Measurements from ENCODE around the gene MPPED2.
A peak's percentile ranks its signal among the peaks of the same experiment; 100 is the strongest.

MPPED2 gene

GRCh38 chr11:30412509-30412908 lies 173.6 kb downstream of the MPPED2 start:
- Histone ChIP-seq H3K36me3 (ENCODE audit: insufficient read depth, insufficient read length, low read length) (no peaks in the 10 kb centered on the region), H3K27me3 (ENCODE audit: insufficient read depth, insufficient read length) (peaks cover 31% of the 10 kb centered on the region), H3K9me3 (ENCODE audit: insufficient read depth, low read length) (no peaks in the 10 kb centered on the region), H3K9ac (ENCODE audit: insufficient read length, low read depth) (no peak overlapping the region), H3K4me3 (ENCODE audit: insufficient read length, low read depth) (no peak overlapping the region), H3K4me1 (ENCODE audit: insufficient read depth, insufficient read length) (peaks cover 2% of the 10 kb centered on the region)
- TF ChIP-seq SUZ12 (IDR thresholded peaks at IDR 0.05; ENCODE audit: extremely low read depth, insufficient read depth, insufficient read length) (no peak), ZNF274 (IDR thresholded peaks at IDR 0.05; ENCODE audit: low read depth, low read length) (no peak), YY1 (IDR thresholded peaks at IDR 0.05; ENCODE audit: insufficient read depth, insufficient read length) (no peak)
- DNase-seq (ENCODE audit: low read depth, low spot score) = no peak

- Histone ChIP-seq H3K4me1 (ENCODE audit: insufficient read depth, insufficient read length) (peaks cover 2% of the 10 kb centered on the region), H3K9me3 (ENCODE audit: insufficient read depth, low read length) (no peaks in the 10 kb centered on the region), H3K36me3 (ENCODE audit: insufficient read depth, insufficient read length, low read length) (no peaks in the 10 kb centered on the region), H3K9ac (ENCODE audit: insufficient read length, low read depth) (no peak overlapping the region), H3K27me3 (ENCODE audit: insufficient read depth, insufficient read length) (peaks cover 36% of the 10 kb centered on the region), H3K4me3 (ENCODE audit: insufficient read length, low read depth) (no peak overlapping the region)
- DNase-seq (ENCODE audit: low read depth, low spot score) = no peak
- TF ChIP-seq ZNF274 (IDR thresholded peaks at IDR 0.05; ENCODE audit: low read depth, low read length) (no peak), YY1 (IDR thresholded peaks at IDR 0.05; ENCODE audit: insufficient read depth, insufficient read length) (no peak), SUZ12 (IDR thresholded peaks at IDR 0.05; ENCODE audit: extremely low read depth, insufficient read depth, insufficient read length) (no peak)
Observed at GRCh38 chr11:30411383-30411782, 174.8 kb downstream of the MPPED2 start.

- H3K4me1 ChIP-seq (ENCODE audit: insufficient read depth, insufficient read length) = peaks cover 2% of the 10 kb centered on the region
- DNase-seq (ENCODE audit: low read depth, low spot score) = peak; percentile 59
- TF ChIP-seq YY1 (IDR thresholded peaks at IDR 0.05; ENCODE audit: insufficient read depth, insufficient read length) = no peak
- TF ChIP-seq ZNF274 (IDR thresholded peaks at IDR 0.05; ENCODE audit: low read depth, low read length) = no peak
- no peak for TF ChIP-seq SUZ12 (IDR thresholded peaks at IDR 0.05; ENCODE audit: extremely low read depth, insufficient read depth, insufficient read length)
Observed at GRCh38 chr11:30406978-30407762, 179.0 kb downstream of the MPPED2 start.

GRCh38 chr11:30405385-30405784 lies 180.8 kb downstream of the MPPED2 start:
- H3K27me3 ChIP-seq (ENCODE audit: insufficient read depth, insufficient read length) = peaks cover 60% of the 10 kb centered on the region
- peaks cover 2% of the 10 kb centered on the region for H3K4me1 ChIP-seq (ENCODE audit: insufficient read depth, insufficient read length)
- no peak overlapping the region for H3K9ac ChIP-seq (ENCODE audit: insufficient read length, low read depth)
- no peaks in the 10 kb centered on the region for H3K36me3 ChIP-seq (ENCODE audit: insufficient read depth, insufficient read length, low read length)
- no peak for TF ChIP-seq YY1 (IDR thresholded peaks at IDR 0.05; ENCODE audit: insufficient read depth, insufficient read length)
- TF ChIP-seq SUZ12 (IDR thresholded peaks at IDR 0.05; ENCODE audit: extremely low read depth, insufficient read depth, insufficient read length) = no peak
- no peak overlapping the region for H3K4me3 ChIP-seq (ENCODE audit: insufficient read length, low read depth)
- H3K9me3 ChIP-seq (ENCODE audit: insufficient read depth, low read length) = no peaks in the 10 kb centered on the region
- DNase-seq (ENCODE audit: low read depth, low spot score) = no peak

More at GRCh38 chr11:30406978-30407762, 179.0 kb downstream of the MPPED2 start:
- no peak overlapping the region for H3K4me3 ChIP-seq (ENCODE audit: insufficient read length, low read depth)
- no peaks in the 10 kb centered on the region for H3K36me3 ChIP-seq (ENCODE audit: insufficient read depth, insufficient read length, low read length)
- no peak overlapping the region for H3K9ac ChIP-seq (ENCODE audit: insufficient read length, low read depth)
- H3K27me3 ChIP-seq (ENCODE audit: insufficient read depth, insufficient read length) = peaks cover 62% of the 10 kb centered on the region
- H3K9me3 ChIP-seq (ENCODE audit: insufficient read depth, low read length) = no peaks in the 10 kb centered on the region

- Histone ChIP-seq H3K4me3 (ENCODE audit: insufficient read length, low read depth) (no peak overlapping the region), H3K9ac (ENCODE audit: insufficient read length, low read depth) (no peak overlapping the region), H3K27me3 (ENCODE audit: insufficient read depth, insufficient read length) (peaks cover 47% of the 10 kb centered on the region), H3K9me3 (ENCODE audit: insufficient read depth, low read length) (no peaks in the 10 kb centered on the region), H3K4me1 (ENCODE audit: insufficient read depth, insufficient read length) (peaks cover 2% of the 10 kb centered on the region), H3K36me3 (ENCODE audit: insufficient read depth, insufficient read length, low read length) (no peaks in the 10 kb centered on the region)
- no peak for DNase-seq (ENCODE audit: low read depth, low spot score)
- no peak for TF ChIP-seq YY1 (IDR thresholded peaks at IDR 0.05; ENCODE audit: insufficient read depth, insufficient read length)
- no peak for TF ChIP-seq ZNF274 (IDR thresholded peaks at IDR 0.05; ENCODE audit: low read depth, low read length)
- no peak for TF ChIP-seq SUZ12 (IDR thresholded peaks at IDR 0.05; ENCODE audit: extremely low read depth, insufficient read depth, insufficient read length)
Observed at GRCh38 chr11:30404136-30404535, 182.0 kb downstream of the MPPED2 start.

GRCh38 chr11:30395751-30396150 lies 190.4 kb downstream of the MPPED2 start:
- Histone ChIP-seq H3K9ac (ENCODE audit: insufficient read length, low read depth) (no peak overlapping the region), H3K4me3 (ENCODE audit: insufficient read length, low read depth) (no peak overlapping the region), H3K36me3 (ENCODE audit: insufficient read depth, insufficient read length, low read length) (no peaks in the 10 kb centered on the region), H3K27me3 (ENCODE audit: insufficient read depth, insufficient read length) (no peaks in the 10 kb centered on the region), H3K9me3 (ENCODE audit: insufficient read depth, low read length) (no peaks in the 10 kb centered on the region), H3K4me1 (ENCODE audit: insufficient read depth, insufficient read length) (no peaks in the 10 kb centered on the region)
- TF ChIP-seq ZNF274 (IDR thresholded peaks at IDR 0.05; ENCODE audit: low read depth, low read length) (no peak), SUZ12 (IDR thresholded peaks at IDR 0.05; ENCODE audit: extremely low read depth, insufficient read depth, insufficient read length) (no peak), YY1 (IDR thresholded peaks at IDR 0.05; ENCODE audit: insufficient read depth, insufficient read length) (no peak)
- no peak for DNase-seq (ENCODE audit: low read depth, low spot score)

GRCh38 chr11:30393012-30393411 lies 193.1 kb downstream of the MPPED2 start:
- no peak overlapping the region for H3K9ac ChIP-seq (ENCODE audit: insufficient read length, low read depth)
- no peaks in the 10 kb centered on the region for H3K4me1 ChIP-seq (ENCODE audit: insufficient read depth, insufficient read length)
- no peak overlapping the region for H3K4me3 ChIP-seq (ENCODE audit: insufficient read length, low read depth)
- H3K36me3 ChIP-seq (ENCODE audit: insufficient read depth, insufficient read length, low read length) = no peaks in the 10 kb centered on the region
- no peaks in the 10 kb centered on the region for H3K27me3 ChIP-seq (ENCODE audit: insufficient read depth, insufficient read length)
- TF ChIP-seq ZNF274 (IDR thresholded peaks at IDR 0.05; ENCODE audit: low read depth, low read length) (no peak), YY1 (IDR thresholded peaks at IDR 0.05; ENCODE audit: insufficient read depth, insufficient read length) (no peak), SUZ12 (IDR thresholded peaks at IDR 0.05; ENCODE audit: extremely low read depth, insufficient read depth, insufficient read length) (no peak)
- no peak for DNase-seq (ENCODE audit: low read depth, low spot score)
- no peaks in the 10 kb centered on the region; the same call in 1 of the 2 replicates for H3K9me3 ChIP-seq (ENCODE audit: insufficient read depth, low read length)
